Aorta (tissue), 5 donors: ENCODE measurements around the gene PRKAG2. TPM values are rescaled to one million over a fixed set of nuclear protein-coding genes. Genes with fewer than 3 reads are reported as not detected.

Experiments
- ATAC-seq: fragments of 200-7000 bp; cut with Tn5 transposase; one replicate; pipeline ENCODE4 v1.9.1; 2022; ENCODE audit warnings: moderate library complexity; ENCODE audit not compliant: low FRiP score
- DNase-seq, 2 donors: peaks; one replicate each; pipeline ENCODE4 v3.0.0-alpha.2; 2020
- H3K27ac ChIP-seq, 2 donors: one replicate each; pipeline ENCODE4 v1.5.1; 2013; ENCODE audit warnings: low read length in 2 of 2, mild to moderate bottlenecking in 2 of 2, moderate library complexity in 2 of 2, control low read depth in 1 of 2, inconsistent platforms in 1 of 2, low read depth in 1 of 2
- H3K27me3 ChIP-seq, 2 donors: one replicate each; pipeline ENCODE4 v1.6.1; 2013; ENCODE audit warnings: control low read depth in 1 of 2, low read length in 1 of 2, mild to moderate bottlenecking in 1 of 2, moderate library complexity in 1 of 2; ENCODE audit not compliant: insufficient read depth in 2 of 2, control insufficient read depth in 1 of 2
- H3K36me3 ChIP-seq, 2 donors: one replicate each; pipeline ENCODE4 v1.6.1; 2013; ENCODE audit warnings: control low read depth in 1 of 2, low read length in 1 of 2, mild to moderate bottlenecking in 1 of 2; ENCODE audit not compliant: insufficient read depth in 2 of 2, control insufficient read depth in 1 of 2
- H3K4me1 ChIP-seq, 2 donors: one replicate each; pipeline ENCODE4 v1.6.1; 2013; ENCODE audit warnings: low read length in 2 of 2, control low read depth in 1 of 2, mild to moderate bottlenecking in 1 of 2, moderate library complexity in 1 of 2; ENCODE audit not compliant: insufficient read depth in 2 of 2, control insufficient read depth in 1 of 2
- H3K4me3 ChIP-seq, 2 donors: one replicate each; pipeline ENCODE4 v1.5.1; 2013; ENCODE audit warnings: low read length in 2 of 2, control low read depth in 1 of 2, mild to moderate bottlenecking in 1 of 2
- H3K9me3 ChIP-seq: one replicate; pipeline ENCODE4 v1.6.1; 2013; ENCODE audit warnings: mild to moderate bottlenecking, low read length; ENCODE audit not compliant: control insufficient read depth
- WGBS, 2 donors: extraction: QIAGEN DNeasy Blood & Tissue Kit; methylation state at CpG; one replicate each; pipeline ENCODE4 v1.1.7; 2013; 5-methylcytosine and 5-hydroxymethylcytosine counted together
- intact Hi-C, 2 donors: fragments of 100-400 bp; cut with DNase I; formaldehyde crosslinking; loops; one replicate each; pipeline versions ENCODE4 v1.14.2 to v1.15.0; 2022
- polyA plus RNA-seq, 2 donors: library from polyadenylated mRNA; stranded (reverse); fragments of 200-250 nt; gene quantifications; one replicate each; pipeline ENCODE4 v1.2.3, GENCODE V29; 2013
- total RNA-seq, 2 donors: library from RNA; stranded (reverse); fragmentation: NEBNext Ultra II Directional; extraction: Animal tissue kit (Norgen Biotek cat#: 25700); gene quantifications; one replicate each; pipeline ENCODE4 v1.2.1, GENCODE V29; 2021
- donor health status: healthy with polysubstance abuse.
- donor health status: Bipolar disorder and iron deficiency.
- donor health status: DM: no; HTN: no; CAD: no.
- donor health status: DM: no; HTN: no; CAD: no.
- donor health status: DM: yes; HTN: yes; CAD: no.

Gene PRKAG2
- total and polyA plus RNA-seq, 4 donors: 34.0 to 69.9 (median 52.6) TPM

DNA sequence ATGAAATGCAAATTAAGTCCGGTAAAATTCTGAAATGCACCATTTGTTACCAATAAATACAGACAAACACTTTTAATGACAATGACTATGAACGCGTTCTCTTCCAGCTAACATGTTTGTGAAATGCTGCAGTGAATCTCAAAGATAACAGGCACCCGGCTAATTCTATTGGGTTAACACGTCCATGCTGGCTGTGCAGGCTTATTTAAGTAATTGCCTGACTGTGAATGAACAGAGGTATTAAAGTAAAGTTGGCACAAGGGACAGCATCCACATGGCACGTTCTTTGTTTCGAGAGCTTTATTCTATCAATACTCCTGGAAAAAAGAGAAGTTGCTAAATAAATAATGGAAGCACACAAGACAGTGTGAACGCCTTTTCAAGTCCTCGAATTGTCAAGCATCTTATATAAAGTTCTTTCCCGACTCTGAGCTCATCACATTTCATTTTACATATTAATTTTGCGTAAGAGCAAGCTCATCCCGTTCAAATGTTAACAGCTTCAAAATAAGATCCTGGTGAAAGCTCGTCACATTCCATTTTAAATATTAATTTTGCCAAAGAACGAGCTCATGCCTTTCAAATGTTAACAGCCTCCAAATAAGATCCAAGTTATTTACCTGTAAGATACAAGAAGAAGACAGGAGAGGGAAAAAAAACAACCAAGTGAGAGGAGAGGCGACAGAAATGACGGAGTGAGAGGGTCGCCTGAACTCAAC lies 245.9 kb downstream of the PRKAG2 start:
- H3K27ac ChIP-seq: peak overlapping the region; percentile 22 to 87
- intact Hi-C loops: loop anchor here (5.0 kb wide), 3 partner anchors 36 to 126 kb away; no protein-coding TSS in a partner anchor
- H3K27me3 ChIP-seq: no peaks in the 10 kb centered on the region
- ATAC-seq (no peak), DNase-seq (no peak)
- peak overlapping the region; percentile 96 for H3K4me3 ChIP-seq
- H3K9me3 ChIP-seq: no peaks in the 10 kb centered on the region
- peaks cover 0 to 6% of the 10 kb centered on the region in 2 donors for H3K4me1 ChIP-seq
- WGBS, 2 donors: 6 to 7% methylated on average over 17 of the region's 17 CpGs
- H3K36me3 ChIP-seq: no peaks in the 10 kb centered on the region

- no peaks in the 10 kb centered on the region for H3K36me3 ChIP-seq
- ATAC-seq (no peak), DNase-seq (no peak)
- 71 to 72% methylated on average over 5 of the region's 5 CpGs for WGBS, 2 donors
- H3K9me3 ChIP-seq: no peaks in the 10 kb centered on the region
- H3K4me3 ChIP-seq: peak overlapping the region in 1 of 2 donors; percentile 96
- no peak overlapping the region for H3K27ac ChIP-seq
- intact Hi-C loops: loop anchor here (5.0 kb wide), 3 partner anchors 37 to 127 kb away; no protein-coding TSS in a partner anchor
- H3K4me1 ChIP-seq: peaks cover 0 to 6% of the 10 kb centered on the region in 2 donors
- H3K27me3 ChIP-seq: no peaks in the 10 kb centered on the region
Observed at GRCh38 chr7:151630358-151630757, 246.6 kb downstream of the PRKAG2 start.

- DNase-seq (no peak), ATAC-seq (no peak)
- Histone ChIP-seq H3K4me1 (peaks cover 0 to 6% of the 10 kb centered on the region in 2 donors), H3K36me3 (no peaks in the 10 kb centered on the region), H3K4me3 (no peak overlapping the region), H3K27ac (no peak overlapping the region), H3K27me3 (no peaks in the 10 kb centered on the region), H3K9me3 (no peaks in the 10 kb centered on the region)
- intact Hi-C loops: loop anchor here (5.0 to 10.0 kb wide), 6 partner anchors 37 to 165 kb away; no protein-coding TSS in a partner anchor
- 21 to 34% methylated on average over 8 of the region's 8 CpGs for WGBS, 2 donors
Observed at GRCh38 chr7:151629713-151630272, 247.1 kb downstream of the PRKAG2 start.

DNA sequence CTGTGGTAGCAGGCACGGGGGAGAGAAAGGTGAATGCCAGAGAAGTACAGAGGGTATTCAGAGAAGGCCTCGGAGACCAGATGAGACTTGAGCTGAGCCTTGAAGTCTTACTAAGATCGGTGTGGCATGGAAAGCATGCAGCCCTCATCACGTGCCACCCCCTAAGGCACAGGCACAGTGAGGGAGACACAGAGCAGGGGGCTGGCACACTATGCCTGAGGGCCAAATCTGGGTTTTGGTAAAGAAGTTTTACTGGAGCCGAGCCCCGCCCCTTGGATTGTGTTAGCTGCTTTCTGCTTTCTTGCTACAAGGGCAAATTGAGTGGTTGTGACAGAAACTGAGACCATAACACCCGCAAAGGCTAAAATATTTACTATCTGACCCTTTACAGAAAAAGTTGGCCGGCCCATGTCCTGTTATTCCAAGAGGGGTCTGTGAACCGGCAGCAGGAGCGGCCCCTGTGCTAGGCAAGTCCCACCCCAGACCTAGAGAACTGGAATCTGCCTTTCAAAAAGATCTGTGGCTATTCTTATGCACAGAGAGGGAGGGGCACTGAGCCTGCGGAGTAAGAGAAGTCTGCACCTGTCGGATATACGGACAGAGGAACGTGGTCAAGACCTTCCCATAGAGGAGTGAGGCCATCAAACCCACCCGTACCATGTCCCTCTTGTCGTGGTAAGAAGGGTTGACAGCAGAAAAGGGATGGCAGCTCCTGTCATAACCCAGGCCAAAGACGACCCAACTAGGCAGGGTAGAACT lies 247.9 kb downstream of the PRKAG2 start:
- Histone ChIP-seq H3K27ac (peak overlapping the region in 1 of 2 donors; percentile 42), H3K9me3 (no peaks in the 10 kb centered on the region), H3K4me3 (no peak overlapping the region), H3K36me3 (no peaks in the 10 kb centered on the region), H3K4me1 (peaks cover 0 to 6% of the 10 kb centered on the region in 2 donors), H3K27me3 (no peaks in the 10 kb centered on the region)
- 14 to 21% methylated on average over 17 of the region's 17 CpGs for WGBS, 2 donors
- intact Hi-C loops: loop anchor here (5.0 to 10.0 kb wide), 4 partner anchors 37 to 164 kb away; no protein-coding TSS in a partner anchor
- DNase-seq (no peak), ATAC-seq (no peak)

DNA sequence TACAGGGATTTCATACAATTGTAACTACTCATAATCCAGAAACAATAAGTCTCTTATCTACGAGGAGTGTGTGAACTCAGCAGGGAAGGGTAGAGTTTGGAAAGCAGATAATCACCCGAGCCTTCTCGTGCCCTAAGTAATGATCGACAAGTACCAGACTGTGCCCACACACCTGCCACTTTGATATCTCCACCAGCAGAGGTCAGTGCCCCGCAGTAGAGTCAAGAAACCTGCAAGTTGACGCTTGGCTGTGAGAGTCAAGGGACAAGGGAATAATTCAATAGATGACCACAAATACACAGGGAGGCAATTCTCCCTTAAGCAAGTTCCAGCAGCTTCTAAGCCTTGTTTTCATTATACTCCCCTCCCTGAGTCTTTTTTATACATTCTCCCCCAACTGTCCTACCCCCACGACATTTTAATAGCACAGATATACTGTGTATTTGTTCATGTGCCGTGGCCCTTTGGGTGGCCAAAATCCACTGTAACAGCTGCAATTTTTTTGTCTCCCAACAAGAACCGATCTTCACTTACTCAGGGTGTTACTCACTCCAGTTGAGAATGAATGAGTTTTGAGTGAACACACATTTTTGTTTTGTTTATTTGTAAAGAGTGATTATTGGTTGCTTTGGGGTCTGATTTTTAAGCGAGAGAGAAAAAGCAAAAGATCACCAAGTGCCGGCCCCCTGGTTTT lies 250.3 kb downstream of the PRKAG2 start:
- H3K27ac ChIP-seq: no peak overlapping the region
- WGBS, 2 donors: 40 to 46% methylated on average over 11 of the region's 11 CpGs
- H3K9me3 ChIP-seq: no peaks in the 10 kb centered on the region
- DNase-seq (no peak), ATAC-seq (no peak)
- H3K27me3 ChIP-seq: no peaks in the 10 kb centered on the region
- H3K36me3 ChIP-seq: no peaks in the 10 kb centered on the region
- peaks cover 1 to 11% of the 10 kb centered on the region in 2 donors for H3K4me1 ChIP-seq
- no peak overlapping the region for H3K4me3 ChIP-seq
- intact Hi-C loops: loop anchor here (5.0 to 10.0 kb wide), 4 partner anchors 34 to 162 kb away; no protein-coding TSS in a partner anchor

DNA sequence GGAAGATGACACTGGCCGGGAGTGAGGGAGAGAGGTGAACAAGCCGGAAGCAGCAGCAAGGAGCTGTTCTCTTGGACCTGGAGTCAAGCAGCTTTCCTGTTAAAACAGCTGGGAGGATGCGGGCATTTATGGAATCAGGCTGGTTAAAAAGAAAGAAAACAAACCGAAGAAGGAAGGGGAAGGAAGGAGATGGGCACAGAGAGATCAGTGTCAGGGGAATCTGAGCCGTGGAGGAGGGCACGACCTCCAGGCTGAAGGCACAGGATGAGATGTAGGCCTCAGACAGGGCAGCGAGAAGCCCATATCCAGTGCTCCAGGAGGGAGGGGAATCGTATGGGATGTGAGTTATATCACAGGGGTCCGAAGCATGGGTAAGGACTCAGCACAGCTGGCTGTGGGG lies 251.3 kb downstream of the PRKAG2 start:
- H3K4me1 ChIP-seq: peaks cover 1 to 9% of the 10 kb centered on the region in 2 donors
- no peak overlapping the region for H3K27ac ChIP-seq
- intact Hi-C loops: loop anchor here (5.0 to 10.0 kb wide), 4 partner anchors 33 to 161 kb away; no protein-coding TSS in a partner anchor
- no peaks in the 10 kb centered on the region for H3K36me3 ChIP-seq
- DNase-seq: no peak
- no peaks in the 10 kb centered on the region for H3K27me3 ChIP-seq
- H3K9me3 ChIP-seq: no peaks in the 10 kb centered on the region
- H3K4me3 ChIP-seq: no peak overlapping the region
- 66 to 71% methylated on average over 9 of the region's 9 CpGs for WGBS, 2 donors
- no peak for ATAC-seq

DNA sequence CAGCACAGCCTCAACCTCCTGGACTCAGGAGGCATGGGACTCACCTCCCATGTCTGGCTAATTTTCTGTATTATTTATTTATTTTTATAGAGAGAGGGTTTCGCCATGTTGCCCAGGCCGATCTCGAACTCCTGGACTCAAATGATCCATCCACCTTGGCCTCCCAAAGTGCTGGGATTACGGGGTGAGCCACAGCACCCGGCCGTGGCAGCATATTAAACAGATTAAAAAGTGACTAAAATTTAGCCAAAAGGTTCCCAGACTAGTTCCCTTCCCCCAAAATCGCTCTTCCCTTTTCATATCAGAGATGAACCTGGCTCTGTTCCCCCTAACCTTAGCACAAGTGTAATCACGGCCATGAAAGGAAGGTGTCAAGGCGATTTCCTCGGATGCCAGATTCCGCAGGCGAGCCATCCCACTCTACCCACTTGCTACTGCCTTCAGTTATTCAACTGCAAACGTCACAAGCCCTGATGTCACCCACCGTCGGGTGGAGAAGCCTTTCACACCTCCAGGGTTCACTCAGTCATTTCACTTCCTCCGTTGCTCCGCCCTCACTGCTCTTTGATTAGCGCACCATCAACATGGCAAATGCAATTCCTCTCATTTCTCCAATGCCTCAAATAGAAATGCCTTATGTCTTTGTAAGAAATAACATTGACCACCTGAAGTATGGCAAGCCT lies 252.5 kb downstream of the PRKAG2 start:
- no peak for DNase-seq
- no peak for ATAC-seq
- Histone ChIP-seq H3K27ac (peak overlapping the region in 1 of 2 donors; percentile 14), H3K36me3 (no peaks in the 10 kb centered on the region), H3K4me3 (no peak overlapping the region), H3K27me3 (no peaks in the 10 kb centered on the region), H3K9me3 (no peaks in the 10 kb centered on the region), H3K4me1 (peaks cover 1 to 7% of the 10 kb centered on the region in 2 donors)
- 83 to 85% methylated on average over 18 of the region's 18 CpGs for WGBS, 2 donors
- intact Hi-C loops: loop anchor here in 1 of 2 donors (10.0 kb wide), 1 partner anchor 160 kb away; no protein-coding TSS in a partner anchor
